ENCODE results near the gene ARHGEF4.

The ARHGEF4 gene

GRCh38 chr2:130853391-130853790 lies 16.7 kb downstream of the ARHGEF4 start:
- Histone ChIP-seq H3K36me3 (replicated peaks; ENCODE audit: insufficient read depth, low read length) (no peaks in the 10 kb centered on the region), H3K4me3 (ENCODE audit: low read length) (no peak overlapping the region), H4K20me1 (ENCODE audit: insufficient read depth, low read length) (no peaks in the 10 kb centered on the region), H3K9me3 (replicated peaks; ENCODE audit: insufficient read depth, low read length) (no peaks in the 10 kb centered on the region), H3F3A (ENCODE audit: insufficient read depth, low read length) (no peaks in the 10 kb centered on the region), H2AFZ (ENCODE audit: low read length) (no peak overlapping the region), H3K27ac (ENCODE audit: low read length) (no peak overlapping the region), H3K9me2 (replicated peaks; ENCODE audit: insufficient read depth, low read length) (no peaks in the 10 kb centered on the region), H3K79me2 (ENCODE audit: low read length) (no peaks in the 10 kb centered on the region), H3K4me2 (ENCODE audit: low read depth, low read length) (no peak overlapping the region), H3K4me1 (ENCODE audit: low read length) (no peaks in the 10 kb centered on the region), H3K9ac (ENCODE audit: low read length) (no peak overlapping the region), H3K27me3 (replicated peaks; ENCODE audit: insufficient read depth, low read length) (no peaks in the 10 kb centered on the region)
- DNase-seq: no peak
- TF ChIP-seq, protein P1, sequence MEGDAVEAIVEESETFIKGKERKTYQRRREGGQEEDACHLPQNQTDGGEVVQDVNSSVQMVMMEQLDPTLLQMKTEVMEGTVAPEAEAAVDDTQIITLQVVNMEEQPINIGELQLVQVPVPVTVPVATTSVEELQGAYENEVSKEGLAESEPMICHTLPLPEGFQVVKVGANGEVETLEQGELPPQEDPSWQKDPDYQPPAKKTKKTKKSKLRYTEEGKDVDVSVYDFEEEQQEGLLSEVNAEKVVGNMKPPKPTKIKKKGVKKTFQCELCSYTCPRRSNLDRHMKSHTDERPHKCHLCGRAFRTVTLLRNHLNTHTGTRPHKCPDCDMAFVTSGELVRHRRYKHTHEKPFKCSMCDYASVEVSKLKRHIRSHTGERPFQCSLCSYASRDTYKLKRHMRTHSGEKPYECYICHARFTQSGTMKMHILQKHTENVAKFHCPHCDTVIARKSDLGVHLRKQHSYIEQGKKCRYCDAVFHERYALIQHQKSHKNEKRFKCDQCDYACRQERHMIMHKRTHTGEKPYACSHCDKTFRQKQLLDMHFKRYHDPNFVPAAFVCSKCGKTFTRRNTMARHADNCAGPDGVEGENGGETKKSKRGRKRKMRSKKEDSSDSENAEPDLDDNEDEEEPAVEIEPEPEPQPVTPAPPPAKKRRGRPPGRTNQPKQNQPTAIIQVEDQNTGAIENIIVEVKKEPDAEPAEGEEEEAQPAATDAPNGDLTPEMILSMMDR (IDR thresholded peaks at IDR 0.05; ENCODE audit: low read length): no peak
- TF ChIP-seq EZH2phosphoT487 (IDR thresholded peaks at IDR 0.05; ENCODE audit: low read length): no peak
- TF ChIP-seq EZH2 (optimal IDR thresholded peaks at IDR 0.05; ENCODE audit: low read depth, low read length): no peak

GRCh38 chr2:130854301-130854700 lies 17.6 kb downstream of the ARHGEF4 start:
- Histone ChIP-seq H3K4me2 (ENCODE audit: low read depth, low read length) (no peak overlapping the region), H3K4me1 (ENCODE audit: low read length) (no peaks in the 10 kb centered on the region)
- TF ChIP-seq, protein P1 (IDR thresholded peaks at IDR 0.05; ENCODE audit: low read length): no peak
- TF ChIP-seq EZH2 (optimal IDR thresholded peaks at IDR 0.05; ENCODE audit: low read depth, low read length) (no peak), EZH2phosphoT487 (IDR thresholded peaks at IDR 0.05; ENCODE audit: low read length) (no peak)

GRCh38 chr2:130864830-130865800 lies 28.4 kb downstream of the ARHGEF4 start:
- no peaks in the 10 kb centered on the region for H4K20me1 ChIP-seq (ENCODE audit: insufficient read depth, low read length)
- DNase-seq: no peak
- no peak overlapping the region for H3K4me3 ChIP-seq (ENCODE audit: low read length)
- H3K27me3 ChIP-seq (replicated peaks; ENCODE audit: insufficient read depth, low read length): no peaks in the 10 kb centered on the region
- TF ChIP-seq EZH2phosphoT487 (IDR thresholded peaks at IDR 0.05; ENCODE audit: low read length) (no peak), EZH2 (optimal IDR thresholded peaks at IDR 0.05; ENCODE audit: low read depth, low read length) (no peak)
- TF ChIP-seq, protein P1 (IDR thresholded peaks at IDR 0.05; ENCODE audit: low read length): no peak
- H3K9ac ChIP-seq (ENCODE audit: low read length): no peak overlapping the region
- no peaks in the 10 kb centered on the region for H3K9me3 ChIP-seq (replicated peaks; ENCODE audit: insufficient read depth, low read length)
- no peak overlapping the region for H2AFZ ChIP-seq (ENCODE audit: low read length)
- H3K79me2 ChIP-seq (ENCODE audit: low read length): no peaks in the 10 kb centered on the region
- H3K4me2 ChIP-seq (ENCODE audit: low read depth, low read length): no peak overlapping the region
- H3K36me3 ChIP-seq (replicated peaks; ENCODE audit: insufficient read depth, low read length): no peaks in the 10 kb centered on the region
- H3F3A ChIP-seq (ENCODE audit: insufficient read depth, low read length): no peaks in the 10 kb centered on the region
- H3K9me2 ChIP-seq (replicated peaks; ENCODE audit: insufficient read depth, low read length): no peaks in the 10 kb centered on the region
- H3K4me1 ChIP-seq (ENCODE audit: low read length): no peaks in the 10 kb centered on the region
- no peak overlapping the region for H3K27ac ChIP-seq (ENCODE audit: low read length)

More at GRCh38 chr2:130854301-130854700, 17.6 kb downstream of the ARHGEF4 start:
- Histone ChIP-seq H3K27me3 (replicated peaks; ENCODE audit: insufficient read depth, low read length) (no peaks in the 10 kb centered on the region), H4K20me1 (ENCODE audit: insufficient read depth, low read length) (no peaks in the 10 kb centered on the region), H3K9me2 (replicated peaks; ENCODE audit: insufficient read depth, low read length) (no peaks in the 10 kb centered on the region), H3K9ac (ENCODE audit: low read length) (no peak overlapping the region), H3K79me2 (ENCODE audit: low read length) (no peaks in the 10 kb centered on the region), H3K9me3 (replicated peaks; ENCODE audit: insufficient read depth, low read length) (no peaks in the 10 kb centered on the region), H2AFZ (ENCODE audit: low read length) (no peak overlapping the region), H3K27ac (ENCODE audit: low read length) (no peak overlapping the region), H3K4me3 (ENCODE audit: low read length) (no peak overlapping the region), H3F3A (ENCODE audit: insufficient read depth, low read length) (no peaks in the 10 kb centered on the region), H3K36me3 (replicated peaks; ENCODE audit: insufficient read depth, low read length) (no peaks in the 10 kb centered on the region)
- DNase-seq: no peak
